Stimulated activated CD8-positive, alpha-beta memory T cell treated with anti-CD3 and anti-CD28 coated beads, Interleukin-4, amount 100 ng/mL, for 1 hour (primary cell): ENCODE data around the gene MYH3.

Experiments
- DNase-seq, 2 donors: peaks; one replicate each; pipeline ENCODE4 v3.0.0-alpha.2; 2020; ENCODE audit warnings: low read depth in 2 of 2, low spot score in 1 of 2

MYH3 gene

DNA sequence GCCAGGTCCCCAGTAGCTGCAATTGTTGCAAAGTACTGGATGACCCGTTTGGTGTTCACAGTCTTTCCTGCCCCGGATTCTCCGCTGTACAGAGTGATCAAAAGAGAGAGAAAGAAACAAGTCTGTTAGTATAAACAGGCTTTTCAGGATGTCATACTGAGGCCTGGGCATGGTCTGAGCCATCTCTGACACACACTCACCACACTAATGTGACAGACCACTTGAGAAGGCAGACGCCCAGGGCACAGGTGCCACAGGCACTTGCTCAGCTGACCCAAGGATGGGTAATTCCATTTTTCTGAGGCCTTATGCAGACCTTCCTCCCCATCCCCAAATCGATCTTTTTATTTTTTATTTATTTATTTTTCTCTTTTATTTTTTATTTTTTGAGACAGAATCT, 7.5 kb downstream of the MYH3 start:
- no peak for DNase-seq

DNA sequence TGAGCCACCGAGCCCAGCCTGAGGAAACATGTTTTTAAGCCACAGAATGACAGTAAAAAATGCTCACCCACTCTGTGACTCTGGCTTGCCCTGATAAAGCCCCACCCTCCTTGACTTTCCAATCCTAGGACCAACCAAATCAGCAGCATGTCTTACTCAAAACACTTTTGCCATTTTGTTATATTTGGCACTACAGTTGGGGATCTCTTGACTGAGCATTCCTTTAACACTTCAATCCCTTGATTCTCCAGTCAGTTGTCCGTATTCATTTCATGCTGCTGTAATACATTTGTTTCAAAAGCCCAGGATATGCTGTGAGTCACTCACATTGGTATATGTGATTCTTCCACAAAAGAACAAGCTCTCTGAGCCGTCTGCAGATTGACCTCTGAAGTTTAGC, 8.2 kb downstream of the MYH3 start:
- DNase-seq, result no peak

DNA sequence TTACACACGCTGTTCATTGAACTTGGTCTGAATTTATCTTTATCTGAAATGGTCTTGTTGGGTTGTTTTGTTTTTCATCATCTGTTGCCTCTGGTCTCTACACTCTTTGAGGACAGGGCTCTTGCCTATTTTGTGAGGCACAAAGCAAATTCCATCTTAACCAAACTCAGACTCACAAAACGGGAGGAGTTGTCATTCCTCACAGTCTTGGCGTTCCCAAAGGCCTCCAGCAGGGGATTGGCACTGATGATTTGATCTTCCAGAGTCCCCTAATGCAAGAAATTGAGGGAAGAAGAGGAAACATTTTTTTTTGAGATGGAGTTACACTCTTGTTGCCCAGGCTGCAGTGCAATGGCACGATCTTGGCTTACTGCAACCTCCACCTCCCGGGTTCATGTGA, 8.7 kb downstream of the MYH3 start:
- no peak for DNase-seq

- DNase-seq, result peak; percentile 47 to 59
Measured at GRCh38 chr17:10646392-10646990, 10.6 kb downstream of the MYH3 start.

DNA sequence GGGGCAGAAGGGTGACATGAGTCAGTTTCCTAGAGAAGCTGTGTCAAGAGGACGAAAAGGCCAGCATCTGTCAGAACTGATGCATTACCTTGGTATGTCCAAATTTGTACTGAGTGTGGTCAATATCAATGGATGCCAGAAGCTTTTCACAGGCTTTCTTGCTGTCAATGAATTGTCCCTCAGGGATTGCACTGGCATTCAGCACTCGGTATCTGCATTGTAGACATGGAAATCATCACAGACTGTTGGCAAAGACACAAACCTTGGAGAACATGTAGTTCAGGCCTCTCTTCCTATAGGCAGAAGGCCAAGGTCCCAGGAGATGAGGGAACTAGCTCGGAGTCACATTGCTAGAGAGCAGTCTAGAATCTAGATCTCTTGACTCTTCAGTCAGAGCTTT, 16.6 kb downstream of the MYH3 start:
- no peak for DNase-seq

GRCh38 chr17:10638151-10638550, 19.0 kb downstream of the MYH3 start:
- DNase-seq, result no peak

GRCh38 chr17:10635290-10635689, 21.8 kb downstream of the MYH3 start:
- DNase-seq, result no peak

DNA sequence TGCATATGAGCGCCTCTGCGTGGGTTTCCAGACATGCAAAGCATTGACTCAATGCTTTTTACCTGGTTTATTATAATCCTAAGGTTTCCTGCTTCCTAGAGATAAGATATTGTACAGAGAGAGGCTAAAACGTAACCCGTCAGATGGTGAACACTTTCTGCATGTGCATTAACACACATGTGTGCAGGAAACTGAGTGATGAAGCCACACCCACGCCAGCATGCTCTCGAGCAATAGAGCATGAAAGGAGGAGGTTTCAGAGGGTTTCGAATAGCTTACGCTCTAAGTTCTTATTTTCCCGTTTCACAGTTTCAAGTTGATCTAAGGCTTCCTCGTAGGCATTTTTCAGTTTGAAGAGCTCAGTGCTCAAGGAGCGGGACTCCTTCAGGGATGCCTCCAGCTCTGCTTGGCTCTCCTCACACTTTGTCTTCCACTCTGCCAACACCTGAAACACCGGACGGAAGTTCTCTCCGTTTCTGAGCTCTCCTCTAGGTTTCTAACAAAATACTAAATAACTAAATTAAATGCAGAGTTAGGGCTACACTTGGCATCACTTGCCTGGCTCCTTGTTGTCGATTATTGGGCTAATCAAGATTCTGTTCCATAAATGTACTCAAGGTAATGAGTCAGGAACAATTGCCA, 23.2 kb downstream of the MYH3 start:
- no peak for DNase-seq

DNA sequence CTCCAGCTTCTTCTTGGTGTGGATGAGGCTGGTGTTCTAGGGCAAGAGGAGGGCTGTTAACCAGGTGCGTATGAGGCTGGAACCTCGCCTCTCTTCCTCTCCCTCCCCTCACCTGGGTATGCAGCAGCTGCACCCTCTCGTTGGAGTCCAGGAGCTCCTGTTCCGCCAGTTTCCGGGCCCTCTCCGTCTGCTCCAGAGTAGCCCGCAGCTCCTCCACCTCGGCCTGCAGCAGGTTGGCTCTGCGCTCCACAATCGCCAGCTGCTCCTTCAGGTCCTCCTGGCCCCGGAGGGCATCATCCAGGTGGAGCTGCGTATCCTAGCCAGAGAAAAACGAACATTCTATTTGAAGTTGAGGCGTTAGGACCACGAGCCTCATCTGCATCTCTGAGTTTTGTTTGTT, 25.4 kb downstream of the MYH3 start:
- DNase-seq, result no peak

GRCh38 chr17:10631048-10631700, 25.9 kb downstream of the MYH3 start:
- DNase-seq, result no peak

DNA sequence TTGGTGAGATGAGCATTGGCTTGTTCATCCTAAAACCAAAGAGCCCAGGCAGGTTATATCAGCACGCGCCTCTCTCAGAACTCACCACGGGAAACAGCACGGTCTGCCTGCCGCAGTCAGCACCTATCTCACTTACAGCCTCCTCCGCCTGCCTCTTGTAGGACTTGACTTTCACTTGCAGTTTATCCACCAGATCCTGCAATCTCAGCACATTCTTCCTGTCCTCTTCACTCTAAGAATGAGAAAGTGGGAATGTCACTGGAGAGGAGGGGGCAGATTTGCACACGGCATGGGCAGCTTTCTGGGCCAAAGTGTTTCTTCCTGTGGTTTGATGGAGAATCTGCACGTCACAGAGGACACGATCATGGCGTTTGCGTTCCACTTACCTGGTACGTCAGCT, 27.4 kb downstream of the MYH3 start:
- no peak for DNase-seq

- DNase-seq, result no peak
Measured at GRCh38 chr17:10628756-10629155, 28.4 kb downstream of the MYH3 start.

DNA sequence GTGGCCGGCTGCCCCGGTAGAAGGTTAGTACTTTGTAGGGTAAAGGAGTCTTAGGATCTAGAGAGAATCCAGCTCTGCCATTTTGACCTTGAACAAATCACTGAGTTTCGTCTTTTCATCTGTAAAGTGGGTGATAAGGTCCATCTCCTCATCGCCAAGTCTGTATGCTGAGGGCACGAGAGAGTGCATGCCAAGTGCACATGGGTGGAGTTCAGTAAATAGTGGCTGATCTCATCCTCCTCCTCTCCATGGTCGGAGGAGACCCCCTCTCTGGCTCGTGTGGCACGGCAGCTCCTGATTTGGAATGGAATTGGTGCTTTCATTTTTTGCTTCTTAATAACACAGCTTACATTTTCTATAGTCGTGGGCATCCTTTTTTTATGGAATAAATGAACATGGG, 30.7 kb downstream of the MYH3 start:
- no peak for DNase-seq

GRCh38 chr17:10624969-10625368, 32.1 kb downstream of the MYH3 start:
- DNase-seq, result no peak

DNA sequence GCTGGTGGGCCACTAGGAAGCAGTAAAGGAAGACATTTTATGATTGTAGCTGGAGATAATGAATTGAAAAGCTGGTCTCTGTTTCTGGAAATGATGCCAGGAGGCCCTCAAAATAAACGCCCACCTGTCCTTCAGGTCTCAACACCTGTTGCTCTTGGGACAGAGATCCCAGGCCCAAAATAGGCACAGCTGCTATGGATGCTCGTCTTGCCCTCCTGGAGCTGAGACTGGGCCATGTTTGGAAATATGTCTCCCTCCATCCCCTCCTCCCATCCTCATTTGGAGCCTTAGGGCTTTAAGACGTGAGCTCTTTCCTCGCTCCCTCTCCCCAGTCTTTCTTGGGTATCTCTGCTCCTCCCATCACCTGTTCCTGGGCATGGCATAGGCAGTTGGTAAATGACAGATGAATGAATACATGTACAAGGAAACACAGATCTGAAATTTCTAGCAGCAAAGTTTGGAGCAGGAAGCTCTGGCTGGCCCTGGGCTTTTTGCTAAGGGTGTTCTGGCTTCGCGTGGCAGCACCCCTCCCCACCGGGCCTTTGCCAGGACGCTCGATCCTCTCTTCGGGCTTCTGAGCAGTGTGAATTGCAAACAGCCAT, 33.3 kb downstream of the MYH3 start:
- no peak for DNase-seq

- DNase-seq, result no peak
Measured at GRCh38 chr17:10622617-10623485, 34.3 kb downstream of the MYH3 start.

- DNase-seq, result no peak
Measured at GRCh38 chr17:10621397-10621796, 35.7 kb downstream of the MYH3 start.

- DNase-seq, result no peak
Measured at GRCh38 chr17:10620823-10621222, 36.3 kb downstream of the MYH3 start.

DNA sequence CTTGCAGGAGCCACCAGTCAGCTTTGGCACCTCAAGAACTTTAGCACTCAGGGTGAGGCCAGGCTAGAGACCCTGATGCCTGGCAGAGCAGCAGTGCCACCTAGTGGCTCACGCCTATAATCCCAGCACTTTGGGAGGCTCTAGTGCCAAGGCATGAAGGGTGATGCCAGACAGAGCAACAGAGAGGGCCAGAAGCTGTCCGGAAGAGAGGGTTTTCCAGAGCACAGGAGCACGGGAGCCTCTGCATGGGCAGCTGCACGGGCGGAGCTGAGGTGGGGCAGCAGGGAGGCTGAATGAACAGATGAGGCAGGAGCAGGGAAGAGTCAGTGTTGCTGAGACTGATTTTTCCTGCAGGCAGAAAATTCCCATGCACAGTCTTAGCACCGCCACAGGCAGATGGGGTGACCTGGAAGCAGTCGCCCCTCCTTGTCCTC, 38.9 kb downstream of the MYH3 start:
- peak; percentile 13 to 26 for DNase-seq

- no peak for DNase-seq
Measured at GRCh38 chr17:10617120-10617505, 40.0 kb downstream of the MYH3 start.

GRCh38 chr17:10616502-10617119, 40.5 kb downstream of the MYH3 start:
- DNase-seq, result peak; percentile 35 to 42
